Skeletal muscle satellite cell (primary cell): ENCODE measurements around the gene RBBP4. TPM values are rescaled to one million over a fixed set of nuclear protein-coding genes. Genes with fewer than 3 reads are reported as not detected.
A peak's percentile ranks its signal among the peaks of the same experiment; 100 is the strongest.

Experiments
- H3K27me3 ChIP-seq: 2 replicates; pipeline ENCODE4 v1.7.0; 2013; ENCODE audit warnings: low read length; ENCODE audit not compliant: control insufficient read depth, insufficient read depth
- H3K36me3 ChIP-seq: 2 replicates; pipeline ENCODE4 v1.7.0; 2013; ENCODE audit warnings: mild to moderate bottlenecking, control low read depth, low read length; ENCODE audit not compliant: insufficient read depth
- H3K4me1 ChIP-seq: 2 replicates; pipeline ENCODE4 v1.7.0; 2013; ENCODE audit warnings: low read length; ENCODE audit not compliant: control insufficient read depth, insufficient read depth
- H3K4me2 ChIP-seq: 2 replicates; pipeline ENCODE4 v1.7.0; 2013; ENCODE audit warnings: mild to moderate bottlenecking, low read length
- H3K4me3 ChIP-seq: 2 replicates; pipeline ENCODE4 v1.7.0; 2013; ENCODE audit warnings: low read length
- H3K9ac ChIP-seq: 2 replicates; pipeline ENCODE4 v1.7.0; 2013; ENCODE audit warnings: mild to moderate bottlenecking, low read depth, low read length, moderate library complexity
- H3K9me3 ChIP-seq: replicated peaks from 2 replicates; pipeline ENCODE4 v1.7.0; 2013; ENCODE audit warnings: mild to moderate bottlenecking, control low read depth, low read length
- small RNA-seq: library from RNA; depleted of rRNA; stranded (forward); fragments of <200 nt; gene quantifications from one replicate; pipeline ENCODE3, GENCODE V24; 2012

The RBBP4 gene

GRCh38 chr1:32729254-32730046 is 78.4 kb downstream of the RBBP4 start:
- H3K27me3 ChIP-seq = no peaks in the 10 kb centered on the region
- no peak overlapping the region for H3K9ac ChIP-seq

DNA sequence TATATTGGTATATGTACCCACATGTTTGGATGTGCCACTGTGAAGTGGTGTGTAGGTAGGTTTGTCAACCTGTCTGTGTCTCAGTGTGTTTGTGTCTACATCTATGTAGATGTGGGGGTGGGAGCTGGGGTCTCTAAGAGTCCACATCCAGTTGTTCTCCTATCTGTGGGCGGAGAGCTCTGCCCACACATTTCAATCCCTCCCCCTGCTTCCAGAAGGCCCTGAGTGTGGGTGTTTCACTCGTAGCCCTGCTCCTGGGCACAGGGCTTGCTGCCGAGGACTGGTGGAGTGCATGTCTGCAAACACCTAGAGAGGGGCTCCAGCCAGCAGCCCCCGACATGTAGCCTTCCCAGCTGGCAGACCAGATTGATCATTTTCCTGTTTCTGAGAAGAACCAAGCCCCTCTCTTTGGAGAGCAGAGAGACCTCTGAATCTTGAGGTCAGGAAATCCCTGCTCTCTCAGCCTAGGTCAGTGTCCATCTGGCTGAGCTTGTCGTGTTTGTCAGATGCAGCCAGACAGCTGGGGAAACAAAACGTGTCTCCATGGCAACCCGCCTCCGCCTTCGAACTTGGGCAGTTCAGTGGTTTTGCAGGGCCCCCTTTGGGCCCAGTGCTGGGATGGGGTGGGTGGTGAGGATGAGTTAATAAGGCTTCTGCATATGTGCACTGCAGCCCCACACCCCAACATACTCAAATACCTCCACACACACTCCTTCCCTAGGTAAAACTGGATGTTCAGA is 82.7 kb downstream of the RBBP4 start:
- peak overlapping the region; percentile 46 for H3K4me2 ChIP-seq
- no peaks in the 10 kb centered on the region for H3K36me3 ChIP-seq
- no peaks in the 10 kb centered on the region for H3K27me3 ChIP-seq
- H3K4me3 ChIP-seq = no peak overlapping the region
- peak overlapping the region; percentile 12 for H3K9ac ChIP-seq
- H3K4me1 ChIP-seq = peaks cover 18% of the 10 kb centered on the region
- H3K9me3 ChIP-seq = no peaks in the 10 kb centered on the region

More at GRCh38 chr1:32729254-32730046, 78.4 kb downstream of the RBBP4 start:
- H3K4me3 ChIP-seq = no peak overlapping the region
- no peaks in the 10 kb centered on the region for H3K9me3 ChIP-seq
- peaks cover 31% of the 10 kb centered on the region for H3K4me1 ChIP-seq
- H3K4me2 ChIP-seq = no peak overlapping the region
- H3K36me3 ChIP-seq = no peaks in the 10 kb centered on the region

Small RNAs within 50 kb of the gene (small RNA-seq; reads per million reads assigned to genes)
- gene RF00019 = not detected
